PFSK-1 (cell line): ENCODE results near the gene SEMA6A.

Experiments
- POLR2AphosphoS5 ChIP-seq: IDR thresholded peaks from 2 replicates; pipeline ENCODE4 v1.6.1; 2012; ENCODE audit warnings: low read depth, mild to moderate bottlenecking, control low read depth, low read length, moderate library complexity
- REST ChIP-seq, 2 experiments: IDR thresholded peaks; 2 replicates each; pipeline versions ENCODE4 v1.6.1 to v1.8.0; 2011 to 2012; ENCODE audit warnings: low read depth in 2 of 2, low read length in 2 of 2, control low read depth in 1 of 2, inconsistent platforms in 1 of 2, mild to moderate bottlenecking in 1 of 2, moderate library complexity in 1 of 2; ENCODE audit not compliant: insufficient read depth in 1 of 2

- TF ChIP-seq POLR2AphosphoS5 (no peak), REST (IDR thresholded peaks at IDR 0.05; ENCODE audit: insufficient read depth in 1 of 2, low read depth in 2 of 2, low read length in 2 of 2) (no peak)
Observed at GRCh38 chr5:116419258-116419657, 155.4 kb downstream of the SEMA6A start.
